GM18861 (cell line): ENCODE measurements around the gene FBRSL1.
"Not testable (repeated sequence)": the region's sequence is repeated elsewhere in the genome, so short reads cannot be mapped to it uniquely, and the experiment has no call there.

ENCODE experiments used
- ATAC-seq: cut with Tn5 transposase; IDR thresholded peaks from one replicate; pipeline ENCODE4 v1.9.1; 2021; ENCODE audit not compliant: unreplicated experiment

Gene FBRSL1

GRCh38 chr12:132470397-132470796 is 19.6 kb upstream of the FBRSL1 start:
- ATAC-seq = no peak

- ATAC-seq = no peak
Measured at GRCh38 chr12:132471011-132471857, 18.7 kb upstream of the FBRSL1 start.

GRCh38 chr12:132471858-132472255 is 18.1 kb upstream of the FBRSL1 start:
- no peak for ATAC-seq

GRCh38 chr12:132472386-132472785 is 17.6 kb upstream of the FBRSL1 start:
- ATAC-seq = no peak

GRCh38 chr12:132474237-132474741 is 15.7 kb upstream of the FBRSL1 start:
- no peak for ATAC-seq

- not testable (repeated sequence) for ATAC-seq
Measured at GRCh38 chr12:132474799-132475303, 15.1 kb upstream of the FBRSL1 start.

- ATAC-seq = no peak
Measured at GRCh38 chr12:132475304-132476037, 14.5 kb upstream of the FBRSL1 start.

GRCh38 chr12:132476038-132476414 is 13.9 kb upstream of the FBRSL1 start:
- no peak for ATAC-seq

GRCh38 chr12:132476421-132476820 is 13.5 kb upstream of the FBRSL1 start:
- ATAC-seq = no peak

- no peak for ATAC-seq
Measured at GRCh38 chr12:132477017-132477702, 12.8 kb upstream of the FBRSL1 start.

- ATAC-seq = no peak
Measured at GRCh38 chr12:132477703-132478432, 12.1 kb upstream of the FBRSL1 start.

GRCh38 chr12:132478433-132478803 is 11.5 kb upstream of the FBRSL1 start:
- no peak for ATAC-seq

GRCh38 chr12:132478845-132479244 is 11.1 kb upstream of the FBRSL1 start:
- ATAC-seq = no peak

GRCh38 chr12:132479291-132479690 is 10.7 kb upstream of the FBRSL1 start:
- ATAC-seq = no peak

GRCh38 chr12:132479938-132480622 is 9.9 kb upstream of the FBRSL1 start:
- no peak for ATAC-seq

GRCh38 chr12:132480623-132481132 is 9.3 kb upstream of the FBRSL1 start:
- ATAC-seq = no peak

GRCh38 chr12:132481345-132481744 is 8.6 kb upstream of the FBRSL1 start:
- ATAC-seq = no peak

- ATAC-seq = no peak
Measured at GRCh38 chr12:132481771-132482745, 7.9 kb upstream of the FBRSL1 start.

- no peak for ATAC-seq
Measured at GRCh38 chr12:132482771-132483170, 7.2 kb upstream of the FBRSL1 start.
